ENCODE data around the gene SGCD.

DNA sequence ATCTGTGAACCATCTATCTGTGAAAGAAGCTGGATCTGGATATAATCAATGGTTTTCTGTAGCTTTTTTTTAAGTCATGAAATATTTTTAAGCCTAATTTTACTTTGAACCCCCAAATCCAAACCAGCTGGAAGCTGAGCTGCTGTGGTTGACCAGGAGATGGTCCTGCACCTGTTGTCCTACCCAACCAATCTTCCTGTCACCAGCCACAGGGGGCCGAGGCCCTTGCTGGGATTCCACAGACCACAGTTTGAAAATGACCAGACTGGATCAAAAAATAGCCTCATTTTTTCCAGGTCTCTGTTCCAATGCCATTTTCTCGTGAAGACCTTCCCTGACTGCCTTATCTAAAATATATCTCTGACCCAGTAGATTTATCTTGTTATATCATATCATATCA is 200.6 kb downstream of the SGCD start:
- TF ChIP-seq CTCF (IDR thresholded peaks at IDR 0.05) (no peak), POLR2A (IDR thresholded peaks at IDR 0.05) (no peak)
